ENCODE results near the gene LRFN2.

Gene LRFN2

GRCh38 chr6:40410821-40411220 lies 176.3 kb downstream of the LRFN2 start:
- no peak for DNase-seq (ENCODE audit: low spot score)
- TF ChIP-seq CTCF (IDR thresholded peaks at IDR 0.05; ENCODE audit: extremely low read depth, missing control alignments) = no peak

DNA sequence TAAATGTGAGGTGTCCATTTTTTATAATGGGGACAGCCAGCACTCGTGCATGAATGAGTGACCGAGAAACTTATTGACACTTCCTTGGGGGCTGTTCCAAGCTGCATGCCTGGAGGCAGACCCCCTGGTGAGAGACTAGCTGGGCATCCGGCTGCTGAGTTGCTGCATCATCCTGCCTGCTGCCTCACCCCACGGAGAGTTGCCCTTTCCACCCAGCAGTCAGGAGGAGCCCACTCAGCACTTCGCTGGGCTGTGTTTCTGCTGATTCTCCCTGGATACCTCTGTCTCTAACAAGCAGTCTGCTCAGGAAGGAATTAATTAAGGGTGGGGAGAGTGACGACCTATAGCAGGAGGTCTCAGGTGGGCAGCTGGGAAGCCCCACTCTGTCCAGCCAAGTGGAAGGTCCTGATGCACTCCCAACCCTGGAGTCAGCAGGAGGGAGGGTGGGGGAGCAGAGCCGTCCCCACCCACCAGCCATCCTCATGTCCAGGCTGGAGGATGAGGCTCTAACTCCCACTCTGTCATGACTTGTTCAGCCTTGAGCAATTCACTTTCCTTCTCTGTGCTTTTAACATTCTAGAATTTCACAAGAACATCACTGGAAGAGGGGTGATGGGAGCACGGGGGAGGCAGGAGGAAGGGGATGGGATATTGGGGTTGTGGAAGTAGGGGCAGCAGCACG lies 177.3 kb downstream of the LRFN2 start:
- no peak for DNase-seq (ENCODE audit: low spot score)
- no peak for TF ChIP-seq CTCF (IDR thresholded peaks at IDR 0.05; ENCODE audit: extremely low read depth, missing control alignments)

DNA sequence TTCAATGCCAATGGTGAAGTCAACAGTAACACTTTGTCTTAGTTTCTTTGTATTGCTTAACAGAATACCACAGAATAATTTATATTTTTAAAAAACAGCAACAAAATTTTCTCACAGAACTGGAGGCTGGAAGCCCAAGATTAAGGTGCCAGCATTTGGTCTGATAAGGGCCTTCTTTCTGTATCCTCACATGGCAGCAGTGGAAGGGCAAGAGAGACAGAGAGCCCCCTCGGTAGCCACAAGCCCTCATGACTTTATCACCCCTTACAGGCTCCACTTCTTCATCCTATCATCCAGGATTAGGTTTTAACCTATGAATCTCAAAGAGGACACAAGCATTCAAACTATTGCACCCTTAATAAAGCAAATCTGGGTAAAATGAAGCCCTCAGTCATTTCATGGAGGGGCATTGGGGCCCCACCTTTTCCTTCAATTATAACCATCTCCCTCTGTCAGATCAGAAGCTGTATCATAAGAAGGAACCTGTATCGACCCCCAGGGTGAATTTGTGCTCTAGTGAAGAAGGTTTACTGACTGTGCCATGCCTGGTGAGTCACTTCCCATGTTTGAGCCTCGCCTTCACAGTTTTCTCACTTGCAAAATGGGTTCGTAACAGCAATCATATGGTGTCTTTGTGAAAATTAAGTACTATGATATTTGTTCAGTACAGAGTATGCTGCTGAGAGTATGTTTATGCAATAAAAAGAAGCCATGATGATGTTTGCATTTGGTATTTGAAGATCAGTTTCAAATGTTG lies 178.2 kb downstream of the LRFN2 start:
- no peak for TF ChIP-seq CTCF (IDR thresholded peaks at IDR 0.05; ENCODE audit: extremely low read depth, missing control alignments)
- no peak for DNase-seq (ENCODE audit: low spot score)

DNA sequence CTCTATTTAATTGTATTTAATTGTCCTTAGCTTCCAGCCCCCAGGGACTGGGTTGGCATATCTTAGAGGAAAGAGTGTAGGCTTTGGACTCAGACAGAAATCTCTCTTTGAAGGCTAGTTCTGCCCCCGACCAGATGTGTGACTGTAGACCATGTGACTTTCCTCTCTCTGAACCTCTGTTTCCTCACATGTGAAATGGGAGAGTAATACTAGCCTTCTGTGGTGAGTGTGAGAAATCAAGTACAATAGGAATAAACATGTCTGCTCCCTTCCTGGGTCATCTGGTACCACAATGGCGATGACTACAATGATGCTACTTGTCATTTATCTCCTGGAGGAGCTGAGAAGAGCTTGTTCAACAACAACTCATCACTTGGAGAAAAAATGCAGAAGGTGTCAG lies 179.9 kb downstream of the LRFN2 start:
- no peak for DNase-seq (ENCODE audit: low spot score)
- no peak for TF ChIP-seq CTCF (IDR thresholded peaks at IDR 0.05; ENCODE audit: extremely low read depth, missing control alignments)

DNA sequence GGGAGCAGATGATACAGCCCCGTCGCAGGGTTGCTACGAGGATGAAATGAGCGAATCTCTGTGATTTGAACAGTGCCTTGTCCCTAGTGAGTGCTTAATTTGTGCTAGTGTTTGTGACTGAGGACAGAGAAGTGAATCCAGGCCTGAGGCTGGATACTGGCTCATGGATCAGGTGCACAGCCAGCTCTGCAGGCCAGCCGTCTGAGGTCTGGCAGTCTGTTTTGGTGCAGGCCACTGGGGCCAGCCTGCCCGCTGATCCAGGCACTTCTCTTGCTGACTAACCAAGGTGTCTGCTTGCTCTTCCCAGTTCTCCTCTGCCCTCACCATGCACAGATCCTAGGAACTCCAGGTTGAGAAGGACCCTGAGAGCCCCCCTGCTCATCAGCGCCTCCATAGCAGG lies 181.0 kb downstream of the LRFN2 start:
- no peak for TF ChIP-seq CTCF (IDR thresholded peaks at IDR 0.05; ENCODE audit: extremely low read depth, missing control alignments)
- DNase-seq (ENCODE audit: low spot score) = no peak

- no peak for DNase-seq (ENCODE audit: low spot score)
- TF ChIP-seq CTCF (IDR thresholded peaks at IDR 0.05; ENCODE audit: extremely low read depth, missing control alignments) = no peak
These were observed 186.4 kb downstream of the LRFN2 start for GRCh38 chr6:40400738-40401137.

- DNase-seq (ENCODE audit: low spot score) = no peak
- TF ChIP-seq CTCF (IDR thresholded peaks at IDR 0.05; ENCODE audit: extremely low read depth, missing control alignments) = no peak
These were observed 187.2 kb downstream of the LRFN2 start for GRCh38 chr6:40399888-40400457.

Data from GM20000 (cell line).